ENCODE measurements around the gene QRICH2. TPM values are rescaled to one million over a fixed set of nuclear protein-coding genes. Genes with fewer than 3 reads are reported as not detected.

The QRICH2 gene
- total RNA-seq, 1 donor from 2014 or later, result 15.0 TPM

DNA sequence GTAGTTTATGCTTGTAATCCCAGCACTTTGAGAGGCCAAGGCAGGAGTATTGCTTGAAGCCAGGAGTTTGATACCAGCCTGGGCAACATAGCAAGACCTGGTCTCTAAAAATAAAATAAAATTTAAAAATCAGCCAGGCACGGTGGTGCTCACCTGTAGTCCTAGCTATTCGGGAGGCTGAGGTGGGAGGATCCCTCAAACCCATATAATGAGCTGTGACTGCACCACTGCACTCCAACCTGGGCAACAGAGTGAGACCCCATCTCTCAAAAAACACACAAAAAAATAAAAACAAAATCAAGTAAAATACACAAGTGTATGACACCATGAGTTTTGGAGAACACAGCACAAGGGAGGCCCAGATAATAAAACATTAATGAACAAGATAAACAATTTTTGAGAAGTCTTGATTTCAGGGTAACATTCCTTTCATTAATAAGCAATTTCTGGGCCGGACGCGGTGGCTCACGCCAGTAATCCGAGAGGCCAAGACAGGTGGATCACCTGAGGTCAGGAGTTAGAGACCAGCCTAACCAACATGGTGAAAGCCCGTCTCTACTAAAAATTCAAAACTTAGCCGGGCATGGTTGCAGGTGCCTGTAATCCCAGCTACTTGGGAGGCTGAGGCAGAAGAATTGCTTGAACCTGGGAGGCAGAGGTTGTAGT lies 27.8 kb upstream of the QRICH2 start:
- Mint-ChIP-seq H3K27me3 (ENCODE audit: unreplicated experiment) (no peaks in the 10 kb centered on the region), H3K4me1 (ENCODE audit: unreplicated experiment) (peaks cover 31% of the 10 kb centered on the region), H3K4me3 (ENCODE audit: unreplicated experiment) (no peak overlapping the region), H3K36me3 (ENCODE audit: low read depth, unreplicated experiment) (peaks cover 19% of the 10 kb centered on the region), H3K27ac (ENCODE audit: unreplicated experiment) (no peak overlapping the region), H3K9me3 (ENCODE audit: unreplicated experiment) (no peaks in the 10 kb centered on the region)
- DNase-seq (ENCODE audit: low spot score), result no peak
- TF ChIP-seq, protein P1, sequence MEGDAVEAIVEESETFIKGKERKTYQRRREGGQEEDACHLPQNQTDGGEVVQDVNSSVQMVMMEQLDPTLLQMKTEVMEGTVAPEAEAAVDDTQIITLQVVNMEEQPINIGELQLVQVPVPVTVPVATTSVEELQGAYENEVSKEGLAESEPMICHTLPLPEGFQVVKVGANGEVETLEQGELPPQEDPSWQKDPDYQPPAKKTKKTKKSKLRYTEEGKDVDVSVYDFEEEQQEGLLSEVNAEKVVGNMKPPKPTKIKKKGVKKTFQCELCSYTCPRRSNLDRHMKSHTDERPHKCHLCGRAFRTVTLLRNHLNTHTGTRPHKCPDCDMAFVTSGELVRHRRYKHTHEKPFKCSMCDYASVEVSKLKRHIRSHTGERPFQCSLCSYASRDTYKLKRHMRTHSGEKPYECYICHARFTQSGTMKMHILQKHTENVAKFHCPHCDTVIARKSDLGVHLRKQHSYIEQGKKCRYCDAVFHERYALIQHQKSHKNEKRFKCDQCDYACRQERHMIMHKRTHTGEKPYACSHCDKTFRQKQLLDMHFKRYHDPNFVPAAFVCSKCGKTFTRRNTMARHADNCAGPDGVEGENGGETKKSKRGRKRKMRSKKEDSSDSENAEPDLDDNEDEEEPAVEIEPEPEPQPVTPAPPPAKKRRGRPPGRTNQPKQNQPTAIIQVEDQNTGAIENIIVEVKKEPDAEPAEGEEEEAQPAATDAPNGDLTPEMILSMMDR (IDR thresholded peaks at IDR 0.05; ENCODE audit: unreplicated experiment), result no peak

DNA sequence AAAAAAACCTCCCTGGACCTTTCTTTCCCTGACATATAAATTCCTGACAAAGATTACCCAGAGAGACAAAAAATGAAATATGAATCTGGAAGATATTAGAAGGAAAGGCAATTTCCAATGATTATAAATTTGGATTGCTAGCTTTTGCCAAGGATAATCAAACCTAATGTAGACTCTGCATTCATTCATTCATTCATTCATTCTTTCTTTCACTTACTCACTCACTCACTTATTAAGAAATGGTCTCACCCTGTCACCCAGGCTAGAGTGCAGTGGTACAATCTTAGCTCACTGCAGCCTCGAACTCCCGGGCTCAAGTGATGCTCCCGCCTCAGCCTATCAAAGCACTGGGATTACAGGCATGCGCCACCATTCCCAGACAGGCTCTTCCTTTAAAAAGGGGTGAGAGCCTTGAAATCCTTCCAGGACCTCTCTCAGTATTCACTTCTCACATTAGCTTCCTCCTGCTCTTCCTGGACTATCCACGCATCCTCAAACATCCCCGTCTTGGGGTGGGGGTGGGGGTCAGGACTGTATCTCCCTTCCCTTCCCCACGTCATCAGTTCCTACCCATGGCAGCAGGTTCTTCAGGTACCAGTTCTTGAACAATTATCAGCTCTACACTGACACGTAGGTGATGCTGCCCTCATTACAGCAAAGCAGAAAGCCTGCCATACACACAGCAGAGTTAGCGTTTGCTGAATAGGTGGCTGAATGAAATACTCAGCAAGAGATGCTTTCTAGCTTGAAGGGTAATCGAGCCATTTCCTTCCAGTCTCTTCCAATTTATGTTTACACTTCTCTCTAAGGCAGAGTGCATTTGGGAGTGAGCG lies 25.8 kb upstream of the QRICH2 start:
- Mint-ChIP-seq H3K4me1 (ENCODE audit: unreplicated experiment) (peaks cover 43% of the 10 kb centered on the region), H3K36me3 (ENCODE audit: low read depth, unreplicated experiment) (peaks cover 9% of the 10 kb centered on the region)

DNA sequence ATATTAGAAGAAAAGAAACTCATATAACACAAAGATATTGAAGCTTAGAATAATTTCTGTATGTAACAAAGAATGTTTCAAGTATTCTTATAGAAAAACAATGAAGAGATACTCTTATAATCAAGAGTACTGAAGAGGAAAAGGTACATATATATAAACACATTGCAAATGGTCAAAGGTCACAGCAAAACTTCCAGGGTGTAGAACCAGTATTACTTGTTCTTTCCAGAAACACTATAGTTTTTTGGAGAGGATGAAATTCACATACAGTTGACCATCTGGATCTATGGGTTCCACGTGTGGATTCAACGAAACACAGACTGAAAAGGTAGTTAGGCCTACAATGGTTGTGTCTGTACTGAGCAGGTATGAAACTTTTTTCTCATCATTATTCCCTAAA lies 23.0 kb upstream of the QRICH2 start:
- TF ChIP-seq, protein P1 (IDR thresholded peaks at IDR 0.05; ENCODE audit: unreplicated experiment), result no peak
- Mint-ChIP-seq H3K27me3 (ENCODE audit: unreplicated experiment) (peaks cover 1% of the 10 kb centered on the region), H3K4me3 (ENCODE audit: unreplicated experiment) (no peak overlapping the region), H3K4me1 (ENCODE audit: unreplicated experiment) (peaks cover 55% of the 10 kb centered on the region), H3K36me3 (ENCODE audit: low read depth, unreplicated experiment) (peaks cover 25% of the 10 kb centered on the region), H3K9me3 (ENCODE audit: unreplicated experiment) (no peaks in the 10 kb centered on the region), H3K27ac (ENCODE audit: unreplicated experiment) (no peak overlapping the region)
- no peak for DNase-seq (ENCODE audit: low spot score)

More for the DNA sequence above, 25.8 kb upstream of the QRICH2 start:
- DNase-seq (ENCODE audit: low spot score), result no peak
- peak overlapping the region; percentile 61 for H3K4me3 Mint-ChIP-seq (ENCODE audit: unreplicated experiment)
- TF ChIP-seq, protein P1 (IDR thresholded peaks at IDR 0.05; ENCODE audit: unreplicated experiment), result no peak
- H3K27me3 Mint-ChIP-seq (ENCODE audit: unreplicated experiment), result no peaks in the 10 kb centered on the region
- no peaks in the 10 kb centered on the region for H3K9me3 Mint-ChIP-seq (ENCODE audit: unreplicated experiment)
- peak overlapping the region; percentile 89 for H3K27ac Mint-ChIP-seq (ENCODE audit: unreplicated experiment)

DNA sequence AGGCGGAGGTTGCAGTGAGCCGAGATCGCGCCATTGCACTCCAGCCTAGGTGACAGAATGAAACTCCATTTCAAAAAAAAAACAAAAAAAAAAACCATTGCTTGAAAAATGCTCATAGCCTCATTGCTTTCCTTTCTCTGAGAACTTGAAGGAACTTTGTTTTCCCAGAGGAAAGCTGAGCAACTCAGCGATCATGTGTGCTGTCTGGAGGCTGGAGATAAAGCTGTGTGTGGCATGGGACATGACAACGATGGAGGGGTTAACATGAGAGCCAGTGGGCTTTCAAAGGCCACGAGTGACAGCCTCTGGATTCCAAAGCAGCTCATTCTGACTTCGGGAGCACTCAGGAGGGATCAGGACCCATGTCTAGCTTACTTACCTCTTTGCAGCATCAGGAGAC lies 21.6 kb upstream of the QRICH2 start:
- Mint-ChIP-seq H3K27ac (ENCODE audit: unreplicated experiment) (peak overlapping the region; percentile 81), H3K27me3 (ENCODE audit: unreplicated experiment) (peaks cover 2% of the 10 kb centered on the region), H3K4me1 (ENCODE audit: unreplicated experiment) (peaks cover 53% of the 10 kb centered on the region), H3K9me3 (ENCODE audit: unreplicated experiment) (no peaks in the 10 kb centered on the region), H3K4me3 (ENCODE audit: unreplicated experiment) (peak overlapping the region; percentile 29), H3K36me3 (ENCODE audit: low read depth, unreplicated experiment) (peaks cover 29% of the 10 kb centered on the region)
- TF ChIP-seq, protein P1 (IDR thresholded peaks at IDR 0.05; ENCODE audit: unreplicated experiment), result no peak
- no peak for DNase-seq (ENCODE audit: low spot score)

DNA sequence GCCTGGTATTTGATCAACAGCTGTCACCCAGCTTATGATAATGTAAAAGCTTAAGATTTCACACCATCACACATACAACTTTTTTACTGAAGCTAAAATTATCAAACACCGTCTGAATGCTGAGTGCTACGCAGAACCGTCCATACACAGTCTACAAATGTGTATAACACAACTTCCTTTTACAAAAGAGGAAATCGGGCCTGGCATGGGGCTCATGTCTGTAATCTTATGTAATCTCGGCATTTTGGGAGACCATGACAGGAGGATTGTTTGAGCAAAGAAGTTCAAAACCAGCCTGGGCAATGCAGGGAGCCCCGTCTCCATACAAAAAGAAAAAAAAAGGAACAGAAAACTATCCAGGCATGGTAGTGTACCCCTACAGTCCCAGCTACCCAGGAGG lies 19.6 kb upstream of the QRICH2 start:
- no peaks in the 10 kb centered on the region for H3K9me3 Mint-ChIP-seq (ENCODE audit: unreplicated experiment)
- peaks cover 43% of the 10 kb centered on the region for H3K4me1 Mint-ChIP-seq (ENCODE audit: unreplicated experiment)
- TF ChIP-seq, protein P1 (IDR thresholded peaks at IDR 0.05; ENCODE audit: unreplicated experiment), result no peak
- peaks cover 36% of the 10 kb centered on the region for H3K36me3 Mint-ChIP-seq (ENCODE audit: low read depth, unreplicated experiment)
- H3K27me3 Mint-ChIP-seq (ENCODE audit: unreplicated experiment), result peaks cover 2% of the 10 kb centered on the region
- H3K4me3 Mint-ChIP-seq (ENCODE audit: unreplicated experiment), result peak overlapping the region; percentile 14
- no peak for DNase-seq (ENCODE audit: low spot score)
- no peak overlapping the region for H3K27ac Mint-ChIP-seq (ENCODE audit: unreplicated experiment)
